ENCODE measurements around the gene R3HCC1L.

GRCh38 chr10:98224996-98225395 lies 90.5 kb downstream of the R3HCC1L start:
- no peak for TF ChIP-seq EZH2phosphoT487 (IDR thresholded peaks at IDR 0.05; ENCODE audit: low read length)
- no peak for TF ChIP-seq CTCF (IDR thresholded peaks at IDR 0.05; ENCODE audit: low read length)
